ENCODE data around the gene IGFALS. TPM values are rescaled to one million over a fixed set of nuclear protein-coding genes. Genes with fewer than 3 reads are reported as not detected.

IGFALS gene
- 0.22 TPM for polyA plus RNA-seq (2013)

DNA sequence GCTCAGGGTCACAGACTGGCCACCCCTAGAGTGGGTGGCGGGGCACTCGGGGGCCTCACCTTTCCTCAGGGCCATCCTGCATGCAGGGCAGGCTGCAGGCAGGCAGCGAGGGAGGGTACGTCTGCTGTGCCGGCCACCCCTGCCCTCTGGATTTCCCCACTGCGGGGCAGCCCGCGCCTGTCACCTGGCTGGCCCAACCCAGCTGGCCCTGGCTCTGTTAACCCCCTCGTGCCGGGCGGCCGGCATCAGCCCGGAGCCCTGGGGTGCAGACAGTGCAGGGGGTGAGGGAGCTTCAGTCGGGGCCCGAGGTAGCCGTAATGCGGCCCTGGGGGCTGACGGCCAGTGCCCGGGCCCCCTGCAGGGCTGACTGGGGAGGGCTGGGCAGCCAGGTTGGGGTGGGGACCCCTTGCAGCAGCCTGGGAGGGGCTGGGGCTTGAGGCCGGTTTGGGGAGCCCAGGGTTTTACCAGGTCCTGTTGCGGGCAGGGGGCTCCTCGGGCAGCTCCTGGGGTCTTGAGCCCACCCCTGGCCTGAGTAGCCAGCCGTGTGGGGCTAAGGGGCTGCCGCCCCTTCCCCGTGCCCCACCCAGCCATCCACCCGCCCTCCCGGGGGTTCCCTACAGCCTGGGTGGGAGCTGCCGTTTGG is at the start of gene IGFALS:
Gene IGFALS (minus strand): TSS at position 128 of the 643 bp plus-strand sequence. CDS start 53 bp downstream, at position 75.
- Histone ChIP-seq H3K4me3 (ENCODE audit: control insufficient read depth in 1 of 7, extremely low read depth in 1 of 7, insufficient read depth in 4 of 7, low read depth in 2 of 7, low read length in 6 of 7) (no peak within 1 kb of the TSS), H3K27ac (ENCODE audit: insufficient read depth in 1 of 2, low read depth in 1 of 2, low read length in 2 of 2, poor library complexity in 1 of 2, severe bottlenecking in 2 of 2) (no peak within 1 kb of the TSS), H3K27me3 (replicated peaks in 2 of 5; ENCODE audit: control insufficient read depth in 4 of 5, insufficient read depth in 5 of 5, low read length in 4 of 5) (no peaks in the 10 kb centered on the region), H3K9me3 (ENCODE audit: control extremely low read depth in 1 of 5, control insufficient read depth in 4 of 5, insufficient read depth in 2 of 5, low read depth in 1 of 5, low read length in 4 of 5) (peaks cover 0 to 6% (median 3%) of the 10 kb centered on the region in 5 experiments), H3K36me3 (ENCODE audit: control insufficient read depth in 4 of 4, insufficient read depth in 4 of 4, low read length in 3 of 4) (peaks cover 0 to 33% (median 16%) of the 10 kb centered on the region in 4 experiments), H3K4me1 (ENCODE audit: control extremely low read depth in 1 of 4, control insufficient read depth in 4 of 4, insufficient read depth in 4 of 4, low read length in 3 of 4) (no peaks in the 10 kb centered on the region)
- WGBS (ENCODE audit: insufficient coverage): 92% methylated on average over 16 of the region's 28 CpGs
- ChIA-PET CTCF (no interaction called here), POLR2A (no interaction called here)
- DNase-seq: no peak

- POLR2A ChIA-PET: no interaction called here
- CTCF ChIA-PET: interaction anchor here (0.6 to 1.0 kb wide), 2 partner anchors 18 to 1734 kb away, joined by 3 to 5 read pairs; no protein-coding TSS in a partner anchor
- no peak for DNase-seq
- H3K36me3 ChIP-seq (ENCODE audit: control insufficient read depth in 4 of 4, insufficient read depth in 4 of 4, low read length in 3 of 4): peaks cover 0 to 4% (median 0%) of the 10 kb centered on the region in 4 experiments
- no peak overlapping the region for H3K4me3 ChIP-seq (ENCODE audit: control insufficient read depth in 1 of 7, extremely low read depth in 1 of 7, insufficient read depth in 4 of 7, low read depth in 2 of 7, low read length in 6 of 7)
- H3K9me3 ChIP-seq (ENCODE audit: control extremely low read depth in 1 of 5, control insufficient read depth in 4 of 5, insufficient read depth in 2 of 5, low read depth in 1 of 5, low read length in 4 of 5): no peaks in the 10 kb centered on the region
- H3K4me1 ChIP-seq (ENCODE audit: control extremely low read depth in 1 of 4, control insufficient read depth in 4 of 4, insufficient read depth in 4 of 4, low read length in 3 of 4): no peaks in the 10 kb centered on the region
- 93% methylated on average over 6 of the region's 9 CpGs for WGBS (ENCODE audit: insufficient coverage)
- H3K27me3 ChIP-seq (replicated peaks in 2 of 5; ENCODE audit: control insufficient read depth in 4 of 5, insufficient read depth in 5 of 5, low read length in 4 of 5): no peaks in the 10 kb centered on the region
- no peak overlapping the region for H3K27ac ChIP-seq (ENCODE audit: insufficient read depth in 1 of 2, low read depth in 1 of 2, low read length in 2 of 2, poor library complexity in 1 of 2, severe bottlenecking in 2 of 2)
These were observed 46.0 kb upstream of the IGFALS start for GRCh38 chr16:1839554-1839953.

DNA sequence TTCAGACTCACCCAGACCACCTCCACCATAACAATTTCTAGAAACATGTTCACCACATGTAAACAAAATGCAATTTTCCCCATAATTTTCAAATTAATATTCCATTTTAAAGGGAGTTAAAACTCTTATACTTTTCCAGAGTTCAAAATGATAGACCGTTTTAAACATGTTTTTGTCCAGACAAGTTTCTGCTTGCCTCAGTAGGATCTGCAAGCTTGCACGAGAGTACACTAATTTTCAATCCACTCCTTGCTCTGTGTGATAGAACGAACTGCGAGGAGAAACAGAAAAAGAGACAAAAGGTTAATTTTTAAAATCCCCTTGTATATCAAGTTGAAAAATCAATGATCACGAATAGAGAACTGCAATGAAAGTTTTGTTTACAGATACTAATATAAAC is 40.6 kb upstream of the IGFALS start:
- H3K4me3 ChIP-seq (ENCODE audit: control insufficient read depth in 1 of 7, extremely low read depth in 1 of 7, insufficient read depth in 4 of 7, low read depth in 2 of 7, low read length in 6 of 7): no peak overlapping the region
- ChIA-PET POLR2A (no interaction called here), CTCF (interaction anchor here (1.5 kb wide), 1 partner anchor 11 kb away, joined by 4 read pairs; no protein-coding TSS in a partner anchor)
- no peaks in the 10 kb centered on the region for H3K27me3 ChIP-seq (replicated peaks in 2 of 5; ENCODE audit: control insufficient read depth in 4 of 5, insufficient read depth in 5 of 5, low read length in 4 of 5)
- peaks cover 5 to 12% (median 7%) of the 10 kb centered on the region in 4 experiments for H3K36me3 ChIP-seq (ENCODE audit: control insufficient read depth in 4 of 4, insufficient read depth in 4 of 4, low read length in 3 of 4)
- no peak overlapping the region for H3K27ac ChIP-seq (ENCODE audit: insufficient read depth in 1 of 2, low read depth in 1 of 2, low read length in 2 of 2, poor library complexity in 1 of 2, severe bottlenecking in 2 of 2)
- no peak for DNase-seq
- peaks cover 0 to 4% (median 2%) of the 10 kb centered on the region in 4 experiments for H3K4me1 ChIP-seq (ENCODE audit: control extremely low read depth in 1 of 4, control insufficient read depth in 4 of 4, insufficient read depth in 4 of 4, low read length in 3 of 4)
- WGBS (ENCODE audit: insufficient coverage): no CpG with 5 or more reads among the region's 5 CpGs
- no peaks in the 10 kb centered on the region for H3K9me3 ChIP-seq (ENCODE audit: control extremely low read depth in 1 of 5, control insufficient read depth in 4 of 5, insufficient read depth in 2 of 5, low read depth in 1 of 5, low read length in 4 of 5)

DNA sequence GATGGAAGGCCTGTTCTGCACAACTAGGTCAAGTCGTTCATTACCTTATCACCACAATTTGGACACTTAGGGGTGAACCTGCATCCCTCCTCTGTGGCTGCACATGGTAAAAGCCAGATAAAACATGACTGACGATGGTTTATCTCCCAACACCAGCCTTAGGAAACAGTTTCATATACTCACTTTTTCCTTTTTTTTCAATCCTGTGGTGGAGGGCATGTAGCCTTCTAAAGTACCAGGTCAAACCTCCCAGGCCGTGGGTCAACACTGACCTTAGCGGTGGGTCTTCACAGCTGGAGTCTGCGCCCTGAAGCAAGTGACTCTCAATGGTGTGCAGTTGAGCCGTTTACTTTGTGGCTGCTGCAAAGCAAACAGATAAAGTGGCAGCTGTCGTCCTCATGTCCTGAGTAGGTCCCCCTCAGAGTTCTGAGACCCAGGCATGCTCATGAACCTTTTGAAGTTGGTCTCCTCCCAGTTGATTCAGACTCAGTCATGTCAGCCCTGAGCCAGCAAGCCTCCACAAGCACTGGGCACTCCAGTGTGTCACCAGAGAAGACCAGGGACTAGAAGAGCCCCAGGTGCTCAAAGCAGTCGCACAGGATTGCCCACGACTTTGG is 39.4 kb upstream of the IGFALS start:
- H3K36me3 ChIP-seq (ENCODE audit: control insufficient read depth in 4 of 4, insufficient read depth in 4 of 4, low read length in 3 of 4): peaks cover 5 to 12% (median 7%) of the 10 kb centered on the region in 4 experiments
- peak; percentile 22 to 72 (median 45) for DNase-seq
- H3K4me3 ChIP-seq (ENCODE audit: control insufficient read depth in 1 of 7, extremely low read depth in 1 of 7, insufficient read depth in 4 of 7, low read depth in 2 of 7, low read length in 6 of 7): no peak overlapping the region
- no peaks in the 10 kb centered on the region for H3K9me3 ChIP-seq (ENCODE audit: control extremely low read depth in 1 of 5, control insufficient read depth in 4 of 5, insufficient read depth in 2 of 5, low read depth in 1 of 5, low read length in 4 of 5)
- CTCF ChIA-PET: interaction anchor here (0.7 kb wide), 2 partner anchors 24 to 117 kb away, joined by 3 read pairs; no protein-coding TSS in a partner anchor
- no peaks in the 10 kb centered on the region for H3K27me3 ChIP-seq (replicated peaks in 2 of 5; ENCODE audit: control insufficient read depth in 4 of 5, insufficient read depth in 5 of 5, low read length in 4 of 5)
- H3K27ac ChIP-seq (ENCODE audit: insufficient read depth in 1 of 2, low read depth in 1 of 2, low read length in 2 of 2, poor library complexity in 1 of 2, severe bottlenecking in 2 of 2): no peak overlapping the region
- WGBS (ENCODE audit: insufficient coverage): 94% methylated on average over 8 of the region's 9 CpGs
- peaks cover 0 to 15% (median 11%) of the 10 kb centered on the region in 4 experiments for H3K4me1 ChIP-seq (ENCODE audit: control extremely low read depth in 1 of 4, control insufficient read depth in 4 of 4, insufficient read depth in 4 of 4, low read length in 3 of 4)
- POLR2A ChIA-PET: no interaction called here

DNA sequence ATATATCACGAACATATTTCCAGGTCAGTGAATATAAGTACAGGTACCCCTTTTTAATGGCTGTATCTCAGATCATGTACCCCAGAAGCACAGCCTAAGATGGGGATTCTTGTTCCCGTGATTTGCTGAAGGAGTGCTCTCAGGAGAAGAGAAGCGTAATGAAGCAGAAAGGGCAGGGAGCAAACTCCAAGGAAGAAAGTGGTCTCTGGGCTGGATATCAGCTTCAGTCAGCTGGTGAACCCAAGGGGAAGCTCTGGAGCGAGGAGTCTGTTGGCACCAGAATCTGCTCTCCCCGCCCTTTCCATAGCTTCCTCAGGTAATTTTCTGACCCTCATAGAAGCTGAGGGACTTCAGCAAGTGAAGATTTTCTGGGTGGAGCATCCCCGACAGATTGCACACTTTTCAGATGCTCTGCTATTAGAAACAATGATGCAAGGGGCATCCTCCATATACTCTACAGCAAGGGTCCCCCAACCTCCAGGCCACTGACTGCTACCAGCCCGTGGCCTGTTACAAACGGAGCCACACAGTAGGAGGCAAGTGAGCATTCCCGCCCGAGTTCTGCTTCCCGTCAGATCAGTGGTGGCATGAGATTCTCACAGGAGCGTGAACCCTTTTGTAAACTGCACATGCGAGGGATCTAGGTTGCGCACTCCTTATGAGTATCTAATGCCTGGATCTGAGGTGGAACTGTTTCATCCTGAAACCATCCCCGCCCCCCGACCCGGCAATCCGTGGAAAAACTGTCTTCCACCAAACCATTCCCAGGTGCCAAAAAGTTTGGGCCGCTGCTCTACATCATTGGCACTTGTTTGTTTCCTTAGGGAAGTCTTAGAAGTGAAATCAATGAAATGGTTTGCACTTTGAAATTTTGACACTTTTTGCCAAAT is 37.9 kb upstream of the IGFALS start:
- no peak overlapping the region for H3K27ac ChIP-seq (ENCODE audit: insufficient read depth in 1 of 2, low read depth in 1 of 2, low read length in 2 of 2, poor library complexity in 1 of 2, severe bottlenecking in 2 of 2)
- WGBS (ENCODE audit: insufficient coverage): 98% methylated on average over 13 of the region's 19 CpGs
- CTCF ChIA-PET: interaction anchor here (0.9 kb wide), 1 partner anchor 9 kb away, joined by 3 read pairs; no protein-coding TSS in a partner anchor
- H3K4me1 ChIP-seq (ENCODE audit: control extremely low read depth in 1 of 4, control insufficient read depth in 4 of 4, insufficient read depth in 4 of 4, low read length in 3 of 4): peaks cover 3 to 24% (median 17%) of the 10 kb centered on the region in 4 experiments
- H3K36me3 ChIP-seq (ENCODE audit: control insufficient read depth in 4 of 4, insufficient read depth in 4 of 4, low read length in 3 of 4): peaks cover 5 to 12% (median 7%) of the 10 kb centered on the region in 4 experiments
- POLR2A ChIA-PET: no interaction called here
- no peak overlapping the region for H3K4me3 ChIP-seq (ENCODE audit: control insufficient read depth in 1 of 7, extremely low read depth in 1 of 7, insufficient read depth in 4 of 7, low read depth in 2 of 7, low read length in 6 of 7)
- no peaks in the 10 kb centered on the region for H3K27me3 ChIP-seq (replicated peaks in 2 of 5; ENCODE audit: control insufficient read depth in 4 of 5, insufficient read depth in 5 of 5, low read length in 4 of 5)
- no peaks in the 10 kb centered on the region for H3K9me3 ChIP-seq (ENCODE audit: control extremely low read depth in 1 of 5, control insufficient read depth in 4 of 5, insufficient read depth in 2 of 5, low read depth in 1 of 5, low read length in 4 of 5)
- DNase-seq: no peak

GRCh38 chr16:1830213-1830612 is 36.7 kb upstream of the IGFALS start:
- Histone ChIP-seq H3K36me3 (ENCODE audit: control insufficient read depth in 4 of 4, insufficient read depth in 4 of 4, low read length in 3 of 4) (peaks cover 5 to 12% (median 7%) of the 10 kb centered on the region in 4 experiments), H3K4me1 (ENCODE audit: control extremely low read depth in 1 of 4, control insufficient read depth in 4 of 4, insufficient read depth in 4 of 4, low read length in 3 of 4) (peaks cover 3 to 33% (median 28%) of the 10 kb centered on the region in 4 experiments), H3K27me3 (replicated peaks in 2 of 5; ENCODE audit: control insufficient read depth in 4 of 5, insufficient read depth in 5 of 5, low read length in 4 of 5) (no peaks in the 10 kb centered on the region), H3K4me3 (ENCODE audit: control insufficient read depth in 1 of 7, extremely low read depth in 1 of 7, insufficient read depth in 4 of 7, low read depth in 2 of 7, low read length in 6 of 7) (no peak overlapping the region), H3K27ac (ENCODE audit: insufficient read depth in 1 of 2, low read depth in 1 of 2, low read length in 2 of 2, poor library complexity in 1 of 2, severe bottlenecking in 2 of 2) (no peak overlapping the region), H3K9me3 (ENCODE audit: control extremely low read depth in 1 of 5, control insufficient read depth in 4 of 5, insufficient read depth in 2 of 5, low read depth in 1 of 5, low read length in 4 of 5) (no peaks in the 10 kb centered on the region)
- CTCF ChIA-PET: no interaction called here
- DNase-seq: no peak
- POLR2A ChIA-PET: no interaction called here
- WGBS (ENCODE audit: insufficient coverage): 96% methylated on average over 3 of the region's 3 CpGs
